RWPE1 (cell line): ENCODE data around the gene RNF169.

Experiments used
- CTCF ChIA-PET: fragments of 350-600 bp; sonication (Branson Sonifier 250); formaldehyde crosslinking; extraction: SDS; loops from one replicate; lab custom pipeline; 2021; lab: Yijun Ruan, JAX
- POLR2A ChIA-PET: fragments of 400-600 bp; formaldehyde crosslinking; extraction: SDS; loops from one replicate; lab custom pipeline; 2020; ENCODE audit warnings: antibody characterized with exemption; ENCODE audit not compliant: low non-redundant PET; lab: Yijun Ruan, JAX
- DNase-seq: peaks from one replicate; pipeline ENCODE4 v3.0.0; 2012; ENCODE audit warnings: low spot score
- H3K27ac ChIP-seq: fragments of 450-650 bp; 2 replicates; pipeline ENCODE4 v1.5.1; 2017
- TF ChIP-seq, protein P1 (sequence below): fragments of 450-650 bp; conservative IDR thresholded peaks from 2 replicates; pipeline ENCODE4 v1.5.1; 2017; ENCODE audit warnings: low read depth, mild to moderate bottlenecking

RNF169 gene

GRCh38 chr11:74769055-74769707 is 20.5 kb downstream of the RNF169 start:
- ChIA-PET CTCF (interaction anchor here (0.7 kb wide), 1 partner anchor 188 kb away, joined by 3 read pairs; no protein-coding TSS in a partner anchor), POLR2A (no interaction called here)
- no peak overlapping the region for H3K27ac ChIP-seq
- DNase-seq = no peak
- TF ChIP-seq, protein P1, sequence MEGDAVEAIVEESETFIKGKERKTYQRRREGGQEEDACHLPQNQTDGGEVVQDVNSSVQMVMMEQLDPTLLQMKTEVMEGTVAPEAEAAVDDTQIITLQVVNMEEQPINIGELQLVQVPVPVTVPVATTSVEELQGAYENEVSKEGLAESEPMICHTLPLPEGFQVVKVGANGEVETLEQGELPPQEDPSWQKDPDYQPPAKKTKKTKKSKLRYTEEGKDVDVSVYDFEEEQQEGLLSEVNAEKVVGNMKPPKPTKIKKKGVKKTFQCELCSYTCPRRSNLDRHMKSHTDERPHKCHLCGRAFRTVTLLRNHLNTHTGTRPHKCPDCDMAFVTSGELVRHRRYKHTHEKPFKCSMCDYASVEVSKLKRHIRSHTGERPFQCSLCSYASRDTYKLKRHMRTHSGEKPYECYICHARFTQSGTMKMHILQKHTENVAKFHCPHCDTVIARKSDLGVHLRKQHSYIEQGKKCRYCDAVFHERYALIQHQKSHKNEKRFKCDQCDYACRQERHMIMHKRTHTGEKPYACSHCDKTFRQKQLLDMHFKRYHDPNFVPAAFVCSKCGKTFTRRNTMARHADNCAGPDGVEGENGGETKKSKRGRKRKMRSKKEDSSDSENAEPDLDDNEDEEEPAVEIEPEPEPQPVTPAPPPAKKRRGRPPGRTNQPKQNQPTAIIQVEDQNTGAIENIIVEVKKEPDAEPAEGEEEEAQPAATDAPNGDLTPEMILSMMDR = no peak

- no peak for DNase-seq
- ChIA-PET CTCF (interaction anchor here (0.7 kb wide), 1 partner anchor 13 kb away, joined by 3 read pairs; no protein-coding TSS in a partner anchor), POLR2A (no interaction called here)
- TF ChIP-seq, protein P1 = no peak
- H3K27ac ChIP-seq = no peak overlapping the region
Measured at GRCh38 chr11:74770456-74770855, 21.8 kb downstream of the RNF169 start.

DNA sequence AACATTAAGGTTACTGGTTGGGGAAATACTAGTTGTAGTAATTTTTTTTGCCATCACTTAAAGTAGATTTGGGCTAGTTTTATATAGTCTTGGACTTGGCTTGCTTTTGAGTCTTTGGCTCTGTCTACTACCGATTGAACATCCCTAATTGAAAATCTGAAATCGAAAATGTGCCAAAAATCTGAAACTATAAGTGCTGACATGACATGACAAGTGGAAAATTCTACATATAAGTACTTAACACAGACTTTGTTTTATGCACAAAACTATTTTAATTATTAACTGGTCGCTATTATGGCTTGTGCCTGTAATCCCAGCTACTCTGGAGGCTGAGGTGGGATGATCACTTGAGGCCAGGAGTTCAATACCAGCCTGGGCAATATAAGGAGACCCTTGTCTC is 22.5 kb downstream of the RNF169 start:
- CTCF ChIA-PET = interaction anchor here (0.7 kb wide), 1 partner anchor 18 kb away, joined by 3 read pairs; no protein-coding TSS in a partner anchor
- POLR2A ChIA-PET = no interaction called here
- no peak overlapping the region for H3K27ac ChIP-seq
- no peak for DNase-seq
- TF ChIP-seq, protein P1 = no peak

GRCh38 chr11:74773476-74773875 is 24.8 kb downstream of the RNF169 start:
- TF ChIP-seq, protein P1 = no peak
- CTCF ChIA-PET = no interaction called here
- DNase-seq = no peak
- H3K27ac ChIP-seq = no peak overlapping the region
- POLR2A ChIA-PET = no interaction called here

DNA sequence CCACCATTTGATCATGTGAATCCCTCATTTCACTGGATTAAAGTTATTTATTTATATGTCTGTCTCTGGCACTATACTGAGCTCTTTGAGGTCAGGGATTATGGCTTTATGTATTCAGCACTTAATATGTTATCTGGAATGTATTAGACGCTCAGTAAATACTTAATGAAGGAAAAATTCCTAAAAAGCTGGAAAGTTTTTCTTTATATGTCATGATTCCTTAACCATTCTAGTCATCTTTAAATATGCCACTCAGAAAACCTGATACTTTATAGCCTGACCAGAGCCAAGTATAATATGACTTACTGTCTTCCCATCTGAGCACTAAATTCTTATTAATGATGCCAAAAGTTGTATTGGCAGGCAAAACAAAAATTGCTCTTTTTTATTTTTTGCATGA is 27.1 kb downstream of the RNF169 start:
- no peak for DNase-seq
- no peak overlapping the region for H3K27ac ChIP-seq
- POLR2A ChIA-PET = no interaction called here
- TF ChIP-seq, protein P1 = no peak
- CTCF ChIA-PET = no interaction called here

- DNase-seq = no peak
- ChIA-PET POLR2A (no interaction called here), CTCF (no interaction called here)
- TF ChIP-seq, protein P1 = no peak
- H3K27ac ChIP-seq = no peak overlapping the region
Measured at GRCh38 chr11:74776546-74776945, 27.9 kb downstream of the RNF169 start.
